K562 (cell line): Measurements from ENCODE around the gene ERCC1. TPM values are rescaled to one million over a fixed set of nuclear protein-coding genes. Genes with fewer than 3 reads are reported as not detected.

Experiments used
- BRD9 ChIP-seq: fragments of 450-650 bp; IDR thresholded peaks from 2 replicates; pipeline ENCODE4 v1.6.1; 2018; ENCODE audit warnings: low read depth; ENCODE audit not compliant: partially characterized antibody
- CBFB ChIP-seq: sonication (generic); formaldehyde crosslinking; IDR thresholded peaks from 2 replicates; pipeline ENCODE4 v1.4.0; 2020; ENCODE audit warnings: mild to moderate bottlenecking, missing genetic modification reagents
- DMBX1 ChIP-seq: fragments of 250-450 bp; sonication (Bioruptor Pico); IDR thresholded peaks from 2 replicates; pipeline ENCODE4 v1.8.0; 2022; ENCODE audit warnings: inconsistent platforms, mild to moderate bottlenecking, moderate library complexity, borderline replicate concordance
- ELF4 ChIP-seq: fragments of 450-650 bp; formaldehyde crosslinking; IDR thresholded peaks from 2 replicates; pipeline ENCODE4 v1.4.0; 2022; ENCODE audit warnings: missing genetic modification characterization
- FOXJ3 ChIP-seq: sonication (generic); formaldehyde crosslinking; IDR thresholded peaks from 2 replicates; pipeline ENCODE4 v1.4.0; 2020; ENCODE audit warnings: mild to moderate bottlenecking, missing genetic modification reagents
- FOXK1 ChIP-seq: sonication (generic); formaldehyde crosslinking; IDR thresholded peaks from 2 replicates; pipeline ENCODE4 v1.8.0; 2022; ENCODE audit warnings: missing genetic modification reagents, mild to moderate bottlenecking, borderline replicate concordance
- GATAD2B ChIP-seq: fragments of 450-650 bp; IDR thresholded peaks from 2 replicates; pipeline ENCODE4 v1.6.1; 2017; ENCODE audit warnings: mild to moderate bottlenecking, borderline replicate concordance
- HOXB6 ChIP-seq: fragments of 250-450 bp; sonication (Bioruptor Pico); IDR thresholded peaks from 2 replicates; pipeline ENCODE4 v1.5.1; 2022; ENCODE audit warnings: mild to moderate bottlenecking, borderline replicate concordance
- PHF8 ChIP-seq: fragments of 200-600 bp; sonication (generic); IDR thresholded peaks from 2 replicates; pipeline ENCODE4 v1.6.1; 2012; ENCODE audit warnings: mixed run types, mild to moderate bottlenecking, inconsistent platforms, low read length, moderate library complexity, borderline replicate concordance
- RBBP5 ChIP-seq: fragments of 200-600 bp; sonication (generic); IDR thresholded peaks from 2 replicates; pipeline ENCODE4 v1.6.1; 2012; ENCODE audit warnings: borderline replicate concordance, mild to moderate bottlenecking, low read length, control low read depth, inconsistent platforms; ENCODE audit not compliant: insufficient read depth, poor library complexity, severe bottlenecking
- TBP ChIP-seq: optimal IDR thresholded peaks from 2 replicates; pipeline ENCODE3; 2011; ENCODE audit warnings: low read depth, low read length, improper control_type of control experiment
- ZNF584 ChIP-seq: fragments of 200-800 bp; sonication (Bioruptor generic); IDR thresholded peaks from 2 replicates; pipeline ENCODE4 v1.6.1; 2016; ENCODE audit warnings: low read depth, mild to moderate bottlenecking, missing genetic modification characterization, missing compliant biosample characterization
- polyA plus RNA-seq, 8 experiments: library from polyadenylated mRNA; depleted of rRNA in 4 of 8; stranded (reverse) in 5 of 8; unstranded in 3 of 8; fragments of >200 nt; fragmentation: Nextera tagmentation in 2 of 8; fragmentation: Illumina TruSeq in 1 of 8; extraction: Ambion mirVana in 2 of 8; extraction: Trizol in 1 of 8; gene quantifications; 2 replicates each; pipeline versions ENCODE4 v1.2.1 to v1.2.3, GENCODE V29; 2011 to 2014; ENCODE audit warnings: inconsistent platforms in 1 of 8, missing spikeins in 1 of 8
- total RNA-seq, 7 experiments: library from RNA; depleted of rRNA in 6 of 7; stranded (reverse); fragments of >200 nt in 6 of 7; fragmentation: Illumina TruSeq in 2 of 7; extraction: Trizol in 2 of 7; gene quantifications; 2 replicates each; pipeline versions ENCODE4 v1.2.1 to v1.2.3, GENCODE V29; 2011 to 2021; ENCODE audit warnings: low replicate concordance in 1 of 7
- TF ChIP-seq, protein P1 (sequence below), 3 experiments: IDR thresholded peaks in 2 of 3; conservative IDR thresholded peaks in 1 of 3; 2 replicates each; pipeline ENCODE4 v1.5.1; 2011 to 2012; ENCODE audit warnings: low read length in 3 of 3, mild to moderate bottlenecking in 3 of 3, control low read depth in 2 of 3, improper control_type of control experiment in 1 of 3, inconsistent platforms in 1 of 3, low read depth in 1 of 3, mixed read lengths in 1 of 3, moderate library complexity in 1 of 3; ENCODE audit not compliant: insufficient read depth in 2 of 3
- TF ChIP-seq, protein P2 (sequence below), 2 experiments: fragments of 150-350 bp in 1 of 2; IDR thresholded peaks; 2 replicates each; pipeline ENCODE4 v1.6.1; 2012 to 2016; ENCODE audit warnings: low read depth in 2 of 2, low read length in 2 of 2, mild to moderate bottlenecking in 1 of 2, moderate library complexity in 1 of 2
- TF ChIP-seq, protein P3 (sequence below): sonication (generic); formaldehyde crosslinking; IDR thresholded peaks from 2 replicates; pipeline ENCODE4 v1.8.0; 2023; ENCODE audit warnings: mild to moderate bottlenecking, missing genetic modification reagents
- TF ChIP-seq, protein P4 (sequence below): IDR thresholded peaks from 2 replicates; pipeline ENCODE4 v1.6.1; 2011; ENCODE audit not compliant: insufficient read length; ENCODE audit errors: extremely low read depth
- TF ChIP-seq, protein P5 (sequence below): fragments of 450-650 bp; IDR thresholded peaks from 2 replicates; pipeline ENCODE4 v1.6.1; 2017; ENCODE audit warnings: antibody characterized with exemption

Gene ERCC1
- total and polyA plus RNA-seq, 9 of the 15 experiments (the other 6 are each of a cell fraction or from before 2014, with no cell fraction given), result 9.3 to 92.6 (median 60.0) TPM

DNA sequence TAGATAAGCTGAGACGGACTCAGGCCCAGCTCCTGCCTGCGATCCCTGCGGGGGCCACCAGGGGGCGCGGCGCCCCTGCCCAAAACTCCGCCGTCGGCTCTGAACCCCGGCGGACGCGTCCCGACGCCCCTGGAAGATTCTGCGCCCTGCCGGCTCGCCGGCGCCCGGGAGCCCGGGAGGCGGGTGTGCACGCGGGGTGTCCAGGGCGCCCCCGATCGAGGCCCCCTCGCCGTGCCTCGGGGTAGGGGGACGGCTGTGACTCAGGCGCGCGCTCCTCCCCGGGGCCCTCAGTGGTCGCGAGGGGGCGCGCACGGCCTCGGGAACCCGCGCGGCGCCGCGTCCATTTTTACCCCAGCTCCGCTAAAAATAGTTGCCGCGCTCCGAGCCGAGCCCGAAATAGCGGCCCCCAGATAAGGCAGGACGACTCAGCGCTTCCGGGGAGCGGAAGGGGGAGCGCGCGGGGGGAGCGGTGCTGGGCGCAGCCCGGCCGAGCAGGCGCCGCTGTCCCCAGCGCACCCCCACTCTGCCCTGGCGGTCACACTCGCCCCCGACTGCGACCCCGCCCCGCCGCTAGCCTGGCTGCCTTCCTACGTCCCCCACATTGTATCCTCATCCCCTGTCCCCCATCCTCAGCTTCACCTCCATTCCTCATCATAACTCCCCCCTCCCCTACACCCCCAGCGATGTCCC is 16.0 kb upstream of the ERCC1 start (continued):
- TF ChIP-seq, protein P1, sequence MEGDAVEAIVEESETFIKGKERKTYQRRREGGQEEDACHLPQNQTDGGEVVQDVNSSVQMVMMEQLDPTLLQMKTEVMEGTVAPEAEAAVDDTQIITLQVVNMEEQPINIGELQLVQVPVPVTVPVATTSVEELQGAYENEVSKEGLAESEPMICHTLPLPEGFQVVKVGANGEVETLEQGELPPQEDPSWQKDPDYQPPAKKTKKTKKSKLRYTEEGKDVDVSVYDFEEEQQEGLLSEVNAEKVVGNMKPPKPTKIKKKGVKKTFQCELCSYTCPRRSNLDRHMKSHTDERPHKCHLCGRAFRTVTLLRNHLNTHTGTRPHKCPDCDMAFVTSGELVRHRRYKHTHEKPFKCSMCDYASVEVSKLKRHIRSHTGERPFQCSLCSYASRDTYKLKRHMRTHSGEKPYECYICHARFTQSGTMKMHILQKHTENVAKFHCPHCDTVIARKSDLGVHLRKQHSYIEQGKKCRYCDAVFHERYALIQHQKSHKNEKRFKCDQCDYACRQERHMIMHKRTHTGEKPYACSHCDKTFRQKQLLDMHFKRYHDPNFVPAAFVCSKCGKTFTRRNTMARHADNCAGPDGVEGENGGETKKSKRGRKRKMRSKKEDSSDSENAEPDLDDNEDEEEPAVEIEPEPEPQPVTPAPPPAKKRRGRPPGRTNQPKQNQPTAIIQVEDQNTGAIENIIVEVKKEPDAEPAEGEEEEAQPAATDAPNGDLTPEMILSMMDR (IDR thresholded peaks at IDR 0.05 in 2 of 3, conservative IDR thresholded peaks at IDR 0.05 in 1 of 3; ENCODE audit: insufficient read depth in 2 of 3, low read depth in 1 of 3, low read length in 3 of 3), result peak; percentile 86 to 92 (median 90)
- TF ChIP-seq ZNF584 (CRISPR knock-in tag) (peak; percentile 80), CBFB (CRISPR knock-in tag) (no peak), TBP (peak; percentile 67), ELF4 (CRISPR knock-in tag) (no peak), GATAD2B (peak; percentile 97), HOXB6 (CRISPR knock-in tag) (no peak), BRD9 (no peak), FOXJ3 (no peak), PHF8 (peak; percentile 57; the same call in 1 of the 2 replicates), RBBP5 (peak; percentile 39), FOXK1 (CRISPR knock-in tag) (no peak), DMBX1 (CRISPR knock-in tag) (peak; percentile 79; the same call in 1 of the 2 replicates)
- TF ChIP-seq, protein P2, sequence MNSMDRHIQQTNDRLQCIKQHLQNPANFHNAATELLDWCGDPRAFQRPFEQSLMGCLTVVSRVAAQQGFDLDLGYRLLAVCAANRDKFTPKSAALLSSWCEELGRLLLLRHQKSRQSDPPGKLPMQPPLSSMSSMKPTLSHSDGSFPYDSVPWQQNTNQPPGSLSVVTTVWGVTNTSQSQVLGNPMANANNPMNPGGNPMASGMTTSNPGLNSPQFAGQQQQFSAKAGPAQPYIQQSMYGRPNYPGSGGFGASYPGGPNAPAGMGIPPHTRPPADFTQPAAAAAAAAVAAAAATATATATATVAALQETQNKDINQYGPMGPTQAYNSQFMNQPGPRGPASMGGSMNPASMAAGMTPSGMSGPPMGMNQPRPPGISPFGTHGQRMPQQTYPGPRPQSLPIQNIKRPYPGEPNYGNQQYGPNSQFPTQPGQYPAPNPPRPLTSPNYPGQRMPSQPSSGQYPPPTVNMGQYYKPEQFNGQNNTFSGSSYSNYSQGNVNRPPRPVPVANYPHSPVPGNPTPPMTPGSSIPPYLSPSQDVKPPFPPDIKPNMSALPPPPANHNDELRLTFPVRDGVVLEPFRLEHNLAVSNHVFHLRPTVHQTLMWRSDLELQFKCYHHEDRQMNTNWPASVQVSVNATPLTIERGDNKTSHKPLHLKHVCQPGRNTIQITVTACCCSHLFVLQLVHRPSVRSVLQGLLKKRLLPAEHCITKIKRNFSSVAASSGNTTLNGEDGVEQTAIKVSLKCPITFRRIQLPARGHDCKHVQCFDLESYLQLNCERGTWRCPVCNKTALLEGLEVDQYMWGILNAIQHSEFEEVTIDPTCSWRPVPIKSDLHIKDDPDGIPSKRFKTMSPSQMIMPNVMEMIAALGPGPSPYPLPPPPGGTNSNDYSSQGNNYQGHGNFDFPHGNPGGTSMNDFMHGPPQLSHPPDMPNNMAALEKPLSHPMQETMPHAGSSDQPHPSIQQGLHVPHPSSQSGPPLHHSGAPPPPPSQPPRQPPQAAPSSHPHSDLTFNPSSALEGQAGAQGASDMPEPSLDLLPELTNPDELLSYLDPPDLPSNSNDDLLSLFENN (IDR thresholded peaks at IDR 0.05; ENCODE audit: low read depth in 2 of 2, low read length in 2 of 2), result peak in 1 of 2 experiments; percentile 77; a peak in 2 of 4 replicates
- TF ChIP-seq, protein P3, sequence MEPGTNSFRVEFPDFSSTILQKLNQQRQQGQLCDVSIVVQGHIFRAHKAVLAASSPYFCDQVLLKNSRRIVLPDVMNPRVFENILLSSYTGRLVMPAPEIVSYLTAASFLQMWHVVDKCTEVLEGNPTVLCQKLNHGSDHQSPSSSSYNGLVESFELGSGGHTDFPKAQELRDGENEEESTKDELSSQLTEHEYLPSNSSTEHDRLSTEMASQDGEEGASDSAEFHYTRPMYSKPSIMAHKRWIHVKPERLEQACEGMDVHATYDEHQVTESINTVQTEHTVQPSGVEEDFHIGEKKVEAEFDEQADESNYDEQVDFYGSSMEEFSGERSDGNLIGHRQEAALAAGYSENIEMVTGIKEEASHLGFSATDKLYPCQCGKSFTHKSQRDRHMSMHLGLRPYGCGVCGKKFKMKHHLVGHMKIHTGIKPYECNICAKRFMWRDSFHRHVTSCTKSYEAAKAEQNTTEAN (CRISPR knock-in tag), result no peak
- TF ChIP-seq, protein P4, sequence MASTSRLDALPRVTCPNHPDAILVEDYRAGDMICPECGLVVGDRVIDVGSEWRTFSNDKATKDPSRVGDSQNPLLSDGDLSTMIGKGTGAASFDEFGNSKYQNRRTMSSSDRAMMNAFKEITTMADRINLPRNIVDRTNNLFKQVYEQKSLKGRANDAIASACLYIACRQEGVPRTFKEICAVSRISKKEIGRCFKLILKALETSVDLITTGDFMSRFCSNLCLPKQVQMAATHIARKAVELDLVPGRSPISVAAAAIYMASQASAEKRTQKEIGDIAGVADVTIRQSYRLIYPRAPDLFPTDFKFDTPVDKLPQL, result no peak
- TF ChIP-seq, protein P5, sequence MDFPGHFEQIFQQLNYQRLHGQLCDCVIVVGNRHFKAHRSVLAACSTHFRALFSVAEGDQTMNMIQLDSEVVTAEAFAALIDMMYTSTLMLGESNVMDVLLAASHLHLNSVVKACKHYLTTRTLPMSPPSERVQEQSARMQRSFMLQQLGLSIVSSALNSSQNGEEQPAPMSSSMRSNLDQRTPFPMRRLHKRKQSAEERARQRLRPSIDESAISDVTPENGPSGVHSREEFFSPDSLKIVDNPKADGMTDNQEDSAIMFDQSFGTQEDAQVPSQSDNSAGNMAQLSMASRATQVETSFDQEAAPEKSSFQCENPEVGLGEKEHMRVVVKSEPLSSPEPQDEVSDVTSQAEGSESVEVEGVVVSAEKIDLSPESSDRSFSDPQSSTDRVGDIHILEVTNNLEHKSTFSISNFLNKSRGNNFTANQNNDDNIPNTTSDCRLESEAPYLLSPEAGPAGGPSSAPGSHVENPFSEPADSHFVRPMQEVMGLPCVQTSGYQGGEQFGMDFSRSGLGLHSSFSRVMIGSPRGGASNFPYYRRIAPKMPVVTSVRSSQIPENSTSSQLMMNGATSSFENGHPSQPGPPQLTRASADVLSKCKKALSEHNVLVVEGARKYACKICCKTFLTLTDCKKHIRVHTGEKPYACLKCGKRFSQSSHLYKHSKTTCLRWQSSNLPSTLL, result no peak
